Caco-2 (cell line): ENCODE measurements around the gene ELAVL1. TPM values are rescaled to one million over a fixed set of nuclear protein-coding genes. Genes with fewer than 3 reads are reported as not detected.

Experiments
- Bru-seq: library from RNA; stranded (reverse); fragments of 400-500 nt; gene quantifications from one replicate; lab custom pipeline; 2021; lab: Mats Ljungman, UMichigan
- BruChase-seq, 2 experiments: library from RNA; stranded (reverse); fragments of 400-500 nt; gene quantifications; one replicate each; lab custom pipeline; 2021; lab: Mats Ljungman, UMichigan
- BruUV-seq: library from RNA; stranded (reverse); fragments of 400-500 nt; replicated peaks from 2 replicates; lab custom pipeline; 2021; lab: Mats Ljungman, UMichigan
- CTCF ChIA-PET: fragments of 300-600 bp; sonication (Branson Sonifier 250); formaldehyde crosslinking; loops from one replicate; lab custom pipeline; 2022; ENCODE audit warnings: antibody characterized with exemption; lab: Charles Lee
- POLR2A ChIA-PET: fragments of 300-600 bp; sonication (Branson Sonifier 250); formaldehyde crosslinking; loops from one replicate; lab custom pipeline; 2022; ENCODE audit warnings: antibody characterized with exemption; lab: Charles Lee
- DNase-seq, 2 experiments: peaks; one replicate each; pipeline versions ENCODE4 v3.0.0 to v3.0.0-alpha.2; 2020 to 2022
- H3K27me3 ChIP-seq: replicated peaks from 2 replicates; pipeline ENCODE4 v1.6.0; 2011; ENCODE audit warnings: low read length; ENCODE audit not compliant: control insufficient read depth, insufficient read depth
- H3K36me3 ChIP-seq: 2 replicates; pipeline ENCODE4 v1.5.1; 2011; ENCODE audit warnings: low read length; ENCODE audit not compliant: control insufficient read depth, insufficient read depth
- H3K4me1 ChIP-seq: fragments of 250-450 bp; sonication (Bioruptor Pico); 2 replicates; pipeline ENCODE4 v1.5.1; 2020; ENCODE audit warnings: mild to moderate bottlenecking
- H3K4me3 ChIP-seq: 2 replicates; pipeline ENCODE4 v1.5.1; 2011; ENCODE audit warnings: low read depth, mild to moderate bottlenecking, control low read depth, low read length
- H3K9me3 ChIP-seq: fragments of 250-450 bp; sonication (Bioruptor Pico); 2 replicates; pipeline ENCODE4 v1.5.1; 2020; ENCODE audit warnings: mild to moderate bottlenecking, moderate library complexity
- H3K27ac Mint-ChIP-seq: one replicate; pipeline ENCODE4 v1.8.0; 2022; ENCODE audit warnings: mixed read lengths; ENCODE audit not compliant: unreplicated experiment
- H3K27me3 Mint-ChIP-seq: one replicate; pipeline ENCODE4 v1.8.0; 2022; ENCODE audit warnings: mixed read lengths; ENCODE audit not compliant: insufficient read depth, unreplicated experiment
- H3K36me3 Mint-ChIP-seq: one replicate; pipeline ENCODE4 v1.8.0; 2022; ENCODE audit warnings: mild to moderate bottlenecking, mixed read lengths; ENCODE audit not compliant: insufficient read depth, unreplicated experiment
- H3K4me1 Mint-ChIP-seq: one replicate; pipeline ENCODE4 v1.8.0; 2022; ENCODE audit warnings: low read depth, mixed read lengths; ENCODE audit not compliant: unreplicated experiment
- H3K4me3 Mint-ChIP-seq: one replicate; pipeline ENCODE4 v1.8.0; 2022; ENCODE audit warnings: mild to moderate bottlenecking, moderate library complexity, mixed read lengths; ENCODE audit not compliant: unreplicated experiment
- H3K9me3 Mint-ChIP-seq: one replicate; pipeline ENCODE4 v1.8.0; 2022; ENCODE audit warnings: mixed read lengths; ENCODE audit not compliant: unreplicated experiment
- CTCF ChIP-seq, 2 experiments: fragments of 200-600 bp in 1 of 2; IDR thresholded peaks; 1 replicate in 1 of 2; 2 replicates in 1 of 2; pipeline versions ENCODE4 v1.5.1 to v1.8.0; 2011 to 2022; ENCODE audit warnings: antibody characterized with exemption in 1 of 2, control low read depth in 1 of 2, inconsistent platforms in 1 of 2, low read depth in 1 of 2, low read length in 1 of 2, mild to moderate bottlenecking in 1 of 2, moderate library complexity in 1 of 2; ENCODE audit not compliant: insufficient read depth in 1 of 2, severe bottlenecking in 1 of 2, unreplicated experiment in 1 of 2
- intact Hi-C: fragments of 100-400 bp; cut with micrococcal nuclease; formaldehyde crosslinking; loops from one replicate; pipeline ENCODE4 v1.10.0; 2022; ENCODE audit not compliant: unreplicated experiment
- long read RNA-seq: library from polyadenylated mRNA; stranded (forward); transcript quantifications from one replicate; pipeline ENCODE4 v2.0.0, GENCODE V29; 2022
- total RNA-seq: library from RNA; stranded (reverse); gene quantifications from 2 replicates; pipeline ENCODE4 v1.2.3, GENCODE V29; 2022

Gene ELAVL1
- total RNA-seq (117 and 118 TPM in 2 replicates), Bru-seq, nascent RNA (percentile 80 among the genes with signal in this experiment), BruChase-seq, experiment 1, labeled RNA remaining after a 2-hour chase (percentile 82 among the genes with signal in this experiment), BruChase-seq, experiment 2, labeled RNA remaining after a 6-hour chase (percentile 89 among the genes with signal in this experiment)
- long read RNA-seq, full-length matches to known transcripts = 314 of 352 reads
- long read RNA-seq, partial matches to known transcripts = 11 of 352 reads
- long read RNA-seq, other reads (novel, unspliced or antisense) = 27 of 352 reads

GRCh38 chr19:8005534-8006256 lies at the start of gene ELAVL1:
TSS of gene ELAVL1 (minus strand) at chr19:8005641. CDS start at chr19:7991815, 13,826 bp downstream.
- peaks cover 12% of the 10 kb centered on the region; the same call in 1 of the 2 replicates for H3K4me1 ChIP-seq
- peak within 1 kb of the TSS; percentile 83 for H3K4me3 Mint-ChIP-seq
- peak within 1 kb of the TSS; percentile 16 for H3K27ac Mint-ChIP-seq
- POLR2A ChIA-PET = interaction anchor here (0.7 to 1.9 kb wide), 3 partner anchors 23 to 86 kb away, joined by 3 to 11 read pairs (median 4); partner anchors contain the start of gene SNAPC2
- H3K36me3 Mint-ChIP-seq = peaks cover 20% of the 10 kb centered on the region
- H3K9me3 ChIP-seq = no peaks in the 10 kb centered on the region
- peak; percentile 84 to 95 for DNase-seq
- no peaks in the 10 kb centered on the region for H3K36me3 ChIP-seq
- peak within 1 kb of the TSS; percentile 99 for H3K4me3 ChIP-seq
- BruUV-seq = TSS peak; percentile 81
- H3K4me1 Mint-ChIP-seq = peaks cover 18% of the 10 kb centered on the region
- CTCF ChIA-PET = interaction anchor here (1.3 to 1.8 kb wide), 3 partner anchors 23 to 62 kb away, joined by 3 to 9 read pairs (median 5); no protein-coding TSS in a partner anchor
- no peaks in the 10 kb centered on the region for H3K27me3 ChIP-seq
- TF ChIP-seq CTCF (IDR thresholded peaks at IDR 0.05; ENCODE audit: insufficient read depth in 1 of 2, low read depth in 1 of 2, low read length in 1 of 2, severe bottlenecking in 1 of 2, unreplicated experiment in 1 of 2) = no peak
- H3K27me3 Mint-ChIP-seq = no peaks in the 10 kb centered on the region
- intact Hi-C loops = no loop called here
- H3K9me3 Mint-ChIP-seq = no peaks in the 10 kb centered on the region

- no peaks in the 10 kb centered on the region for H3K9me3 Mint-ChIP-seq
- no TSS peak for BruUV-seq
Measured at GRCh38 chr19:8054169-8054568, 48.7 kb upstream of the ELAVL1 start.

More at GRCh38 chr19:8054169-8054568, 48.7 kb upstream of the ELAVL1 start:
- Mint-ChIP-seq H3K4me3 (no peak overlapping the region), H3K27me3 (no peaks in the 10 kb centered on the region), H3K4me1 (peaks cover 7% of the 10 kb centered on the region), H3K27ac (no peak overlapping the region), H3K36me3 (no peaks in the 10 kb centered on the region)
- TF ChIP-seq CTCF (IDR thresholded peaks at IDR 0.05; ENCODE audit: insufficient read depth in 1 of 2, low read depth in 1 of 2, low read length in 1 of 2, severe bottlenecking in 1 of 2, unreplicated experiment in 1 of 2) = no peak
- POLR2A ChIA-PET = no interaction called here
- Histone ChIP-seq H3K4me1 (peaks cover 4% of the 10 kb centered on the region; the same call in 1 of the 2 replicates), H3K36me3 (no peaks in the 10 kb centered on the region), H3K27me3 (no peaks in the 10 kb centered on the region), H3K4me3 (no peak overlapping the region), H3K9me3 (no peaks in the 10 kb centered on the region)
- CTCF ChIA-PET = no interaction called here
- intact Hi-C loops = no loop called here
- DNase-seq = no peak
